WTC11 (cell line): ENCODE data around the gene TMEM175. TPM values are rescaled to one million over a fixed set of nuclear protein-coding genes. Genes with fewer than 3 reads are reported as not detected.

Source experiments
- ATAC-seq: fragments of 200-7000 bp; cut with Tn5 transposase; 2 replicates; pipeline ENCODE4 v1.10.0; 2021; ENCODE audit warnings: mild to moderate bottlenecking, moderate library complexity
- Bru-seq: library from RNA; stranded (reverse); fragments of 400-500 nt; gene quantifications from one replicate; lab custom pipeline; 2021; lab: Mats Ljungman, UMichigan
- CTCF ChIA-PET: fragments of 300-600 bp; sonication (Branson Sonifier 250); formaldehyde crosslinking; loops from one replicate; lab custom pipeline; 2021; ENCODE audit warnings: antibody characterized with exemption; lab: Charles Lee
- POLR2A ChIA-PET: fragments of 350-600 bp; sonication (Branson Sonifier 250); formaldehyde crosslinking; loops from one replicate; lab custom pipeline; 2021; ENCODE audit warnings: antibody characterized with exemption; lab: Charles Lee
- DNase-seq: peaks from one replicate; pipeline ENCODE4 v3.0.0; 2021; ENCODE audit warnings: low spot score
- H3K27ac Mint-ChIP-seq: 2 replicates; pipeline ENCODE4 v1.8.0; 2021; ENCODE audit warnings: mixed read lengths
- H3K27me3 Mint-ChIP-seq: 2 replicates; pipeline ENCODE4 v1.8.0; 2021; ENCODE audit warnings: low read depth, mild to moderate bottlenecking, moderate library complexity, mixed read lengths
- H3K36me3 Mint-ChIP-seq: 2 replicates; pipeline ENCODE4 v1.8.0; 2021; ENCODE audit warnings: mixed read lengths
- H3K4me1 Mint-ChIP-seq: 2 replicates; pipeline ENCODE4 v1.8.0; 2022; ENCODE audit warnings: mixed read lengths
- H3K4me3 Mint-ChIP-seq: 2 replicates; pipeline ENCODE4 v1.8.0; 2021; ENCODE audit warnings: mild to moderate bottlenecking, moderate library complexity, mixed read lengths
- H3K9me3 Mint-ChIP-seq: 2 replicates; pipeline ENCODE4 v1.8.0; 2021; ENCODE audit warnings: mixed read lengths
- AFF4 ChIP-seq: sonication (generic); formaldehyde crosslinking; IDR thresholded peaks from 2 replicates; pipeline ENCODE4 v1.8.1; 2023; ENCODE audit warnings: mild to moderate bottlenecking, missing genetic modification reagents, borderline replicate concordance
- ARID4B ChIP-seq: sonication (generic); formaldehyde crosslinking; IDR thresholded peaks from 2 replicates; pipeline ENCODE4 v1.8.0; 2023; ENCODE audit warnings: missing genetic modification reagents, mild to moderate bottlenecking, borderline replicate concordance
- CBFB ChIP-seq: sonication (generic); formaldehyde crosslinking; IDR thresholded peaks from 2 replicates; pipeline ENCODE4 v1.8.1; 2022; ENCODE audit warnings: mild to moderate bottlenecking, low read depth, missing genetic modification reagents
- CREM ChIP-seq: sonication (generic); formaldehyde crosslinking; IDR thresholded peaks from 2 replicates; pipeline ENCODE4 v1.8.1; 2022; ENCODE audit warnings: mild to moderate bottlenecking, missing genetic modification reagents, moderate library complexity
- EMX1 ChIP-seq: fragments of 250-450 bp; sonication (Bioruptor Pico); IDR thresholded peaks from 2 replicates; pipeline ENCODE4 v1.8.0; 2021; ENCODE audit warnings: mild to moderate bottlenecking
- ERG ChIP-seq: fragments of 250-450 bp; sonication (Bioruptor Pico); IDR thresholded peaks from 2 replicates; pipeline ENCODE4 v1.8.0; 2021; ENCODE audit warnings: mild to moderate bottlenecking
- ETV6 ChIP-seq: sonication (generic); formaldehyde crosslinking; IDR thresholded peaks from 2 replicates; pipeline ENCODE4 v1.8.1; 2022; ENCODE audit warnings: mild to moderate bottlenecking, missing genetic modification reagents
- FOXK1 ChIP-seq: sonication (generic); formaldehyde crosslinking; IDR thresholded peaks from 2 replicates; pipeline ENCODE4 v1.8.0; 2022; ENCODE audit warnings: mild to moderate bottlenecking, moderate library complexity, missing genetic modification reagents
- HMGA2 ChIP-seq: fragments of 250-450 bp; sonication (Bioruptor Pico); IDR thresholded peaks from 2 replicates; pipeline ENCODE4 v1.4.0; 2021; ENCODE audit warnings: mild to moderate bottlenecking, moderate library complexity
- IRF1 ChIP-seq: sonication (generic); formaldehyde crosslinking; IDR thresholded peaks from 2 replicates; pipeline ENCODE4 v1.8.0; 2023; ENCODE audit warnings: missing genetic modification reagents
- MLX ChIP-seq: sonication (generic); formaldehyde crosslinking; IDR thresholded peaks from 2 replicates; pipeline ENCODE4 v1.8.1; 2023; ENCODE audit warnings: mild to moderate bottlenecking, missing genetic modification reagents, moderate library complexity
- MYBL2 ChIP-seq: sonication (generic); formaldehyde crosslinking; IDR thresholded peaks from 2 replicates; pipeline ENCODE4 v1.8.1; 2023; ENCODE audit warnings: mild to moderate bottlenecking, moderate library complexity, missing genetic modification reagents
- NFATC4 ChIP-seq: fragments of 250-450 bp; sonication (Bioruptor Pico); IDR thresholded peaks from 2 replicates; pipeline ENCODE4 v1.9.0; 2021; ENCODE audit warnings: mild to moderate bottlenecking
- NR1H2 ChIP-seq: sonication (generic); formaldehyde crosslinking; IDR thresholded peaks from 2 replicates; pipeline ENCODE4 v1.9.0; 2021; ENCODE audit warnings: mild to moderate bottlenecking, moderate library complexity, missing genetic modification reagents
- OVOL2 ChIP-seq: fragments of 250-450 bp; sonication (Bioruptor Pico); IDR thresholded peaks from 2 replicates; pipeline ENCODE4 v1.9.0; 2021; ENCODE audit warnings: mild to moderate bottlenecking, borderline replicate concordance
- RELA ChIP-seq: sonication (generic); formaldehyde crosslinking; IDR thresholded peaks from 2 replicates; pipeline ENCODE4 v1.8.1; 2022; ENCODE audit warnings: missing genetic modification reagents, mild to moderate bottlenecking, borderline replicate concordance
- RORB ChIP-seq: fragments of 250-450 bp; sonication (Bioruptor Pico); IDR thresholded peaks from 2 replicates; pipeline ENCODE4 v1.9.0; 2021; ENCODE audit warnings: mild to moderate bottlenecking
- SMAD4 ChIP-seq: sonication (generic); formaldehyde crosslinking; IDR thresholded peaks from 2 replicates; pipeline ENCODE4 v1.8.0; 2022; ENCODE audit warnings: mild to moderate bottlenecking, missing genetic modification reagents
- SP1 ChIP-seq: sonication (generic); formaldehyde crosslinking; conservative IDR thresholded peaks from 2 replicates; pipeline ENCODE4 v1.8.1; 2022; ENCODE audit warnings: missing genetic modification reagents
- TCF7 ChIP-seq: sonication (generic); formaldehyde crosslinking; IDR thresholded peaks from 2 replicates; pipeline ENCODE4 v1.8.0; 2022; ENCODE audit warnings: mild to moderate bottlenecking, low read depth, missing genetic modification reagents, moderate library complexity
- TP53 ChIP-seq: sonication (generic); formaldehyde crosslinking; IDR thresholded peaks from 2 replicates; pipeline ENCODE4 v1.8.1; 2023; ENCODE audit warnings: mild to moderate bottlenecking, missing genetic modification reagents
- ZNF121 ChIP-seq: sonication (generic); formaldehyde crosslinking; IDR thresholded peaks from 2 replicates; pipeline ENCODE4 v1.8.0; 2023; ENCODE audit warnings: missing genetic modification reagents
- ZNF416 ChIP-seq: fragments of 250-450 bp; sonication (Bioruptor Pico); IDR thresholded peaks from 2 replicates; pipeline ENCODE4 v1.9.0; 2021; ENCODE audit warnings: mild to moderate bottlenecking, inconsistent platforms
- ZNF423 ChIP-seq: fragments of 250-450 bp; sonication (Bioruptor Pico); IDR thresholded peaks from 2 replicates; pipeline ENCODE4 v2.1.2; 2022; ENCODE audit warnings: mild to moderate bottlenecking, moderate library complexity
- ZNF512 ChIP-seq: sonication (generic); formaldehyde crosslinking; IDR thresholded peaks from 2 replicates; pipeline ENCODE4 v1.8.1; 2022; ENCODE audit warnings: missing genetic modification reagents, borderline replicate concordance
- long read RNA-seq, 3 experiments: library from RNA in 1 of 3; library from capped mRNA in 1 of 3; library from polyadenylated mRNA in 1 of 3; unstranded in 2 of 3; stranded (forward) in 1 of 3; transcript quantifications; one replicate each; pipeline ENCODE4 v2.0.0, GENCODE V29; 2021
- total RNA-seq: library from RNA; stranded (reverse); gene quantifications from 3 replicates; pipeline ENCODE4 v1.2.3, GENCODE V29; 2021

TMEM175 gene
- total RNA-seq (6.4 to 10.6 TPM (median 9.2 TPM) in 3 replicates), Bru-seq, nascent RNA (percentile 44 among the genes with signal in this experiment)
- long read RNA-seq, experiment 1, transcript TMEM175-201 (11 exons, 1,860 nt) = major isoform, 6 of 19 reads
- long read RNA-seq, experiment 1, partial matches to known transcripts = 3 of 19 reads
- long read RNA-seq, experiment 1, other reads (novel, unspliced or antisense) = 7 of 19 reads
- long read RNA-seq, experiment 2, partial matches to known transcripts = 0 of 9 reads
- long read RNA-seq, experiment 2, other reads (novel, unspliced or antisense) = 4 of 9 reads
- long read RNA-seq, experiment 3 = 0 reads

GRCh38 chr4:931960-932712 is at the start of gene TMEM175, which contains the start of gene GAK:
TMEM175 (plus strand) TSS chr4:932460; CDS start chr4:947740, 15,280 bp downstream.
GAK (minus strand) TSS chr4:932316; CDS start chr4:932187, 129 bp downstream.
- ATAC-seq (peak; percentile 97), DNase-seq (peak; percentile 95)
- Mint-ChIP-seq H3K4me3 (peak within 1 kb of the TSS; percentile 96), H3K27me3 (no peaks in the 10 kb centered on the region), H3K27ac (peak within 1 kb of the TSS; percentile 91), H3K9me3 (no peaks in the 10 kb centered on the region), H3K4me1 (peaks cover 20% of the 10 kb centered on the region), H3K36me3 (no peaks in the 10 kb centered on the region)
- ChIA-PET POLR2A (interaction anchor here (1.5 kb wide), 1 partner anchor 17 kb away, joined by 5 read pairs; no protein-coding TSS in a partner anchor), CTCF (interaction anchor here (0.6 to 2.1 kb wide), 9 partner anchors 13 to 836 kb away, joined by 3 to 7 read pairs (median 4); no protein-coding TSS in a partner anchor)
- no peak for TF ChIP-seq OVOL2
- no peak for TF ChIP-seq ERG (CRISPR knock-in tag)
- TF ChIP-seq HMGA2 (CRISPR knock-in tag) = no peak
- TF ChIP-seq MLX (CRISPR knock-in tag) = no peak
- TF ChIP-seq ZNF512 (CRISPR knock-in tag) = no peak
- peak; percentile 85 for TF ChIP-seq FOXK1
- 0 out of 2 replicates have a peak, but pooled peaks have one; percentile 4 for TF ChIP-seq CBFB (CRISPR knock-in tag)
- TF ChIP-seq TP53 (CRISPR knock-in tag) = peak; percentile 51; the same call in 1 of the 2 replicates
- TF ChIP-seq EMX1 = no peak
- TF ChIP-seq MYBL2 (CRISPR knock-in tag) = peak; percentile 90
- no peak for TF ChIP-seq NR1H2 (CRISPR knock-in tag)
- peak; percentile 87 for TF ChIP-seq ARID4B (CRISPR knock-in tag)
- no peak for TF ChIP-seq TCF7 (CRISPR knock-in tag)
- no peak for TF ChIP-seq AFF4 (CRISPR knock-in tag)
- TF ChIP-seq ZNF121 (CRISPR knock-in tag) = no peak
- TF ChIP-seq SMAD4 = no peak
- peak; percentile 83 for TF ChIP-seq SP1 (CRISPR knock-in tag)
- peak; percentile 95 for TF ChIP-seq CREM
- no peak for TF ChIP-seq ZNF423 (CRISPR knock-in tag)
- no peak for TF ChIP-seq RORB
- TF ChIP-seq NFATC4 (CRISPR knock-in tag) = no peak
- TF ChIP-seq RELA (CRISPR knock-in tag) = peak; percentile 85; the same call in 1 of the 2 replicates
- no peak for TF ChIP-seq ZNF416 (CRISPR knock-in tag)
- TF ChIP-seq IRF1 (CRISPR knock-in tag) = 0 out of 2 replicates have a peak, but pooled peaks have one; percentile 56
- peak; percentile 53 for TF ChIP-seq ETV6 (CRISPR knock-in tag)
